Gastroesophageal sphincter (tissue), 3 donors: ENCODE data around the gene BFSP1.

Experiments
- EP300 ChIP-seq: sonication (generic); formaldehyde crosslinking; IDR thresholded peaks from one replicate; pipeline ENCODE4 v1.6.1; 2017; ENCODE audit warnings: antibody characterized with exemption, mild to moderate bottlenecking
- POLR2A ChIP-seq, 2 donors: fragments of 450-650 bp; IDR thresholded peaks; one replicate each; pipeline ENCODE4 v1.6.1; 2017; ENCODE audit warnings: antibody characterized with exemption in 2 of 2, mild to moderate bottlenecking in 2 of 2, moderate library complexity in 1 of 2
- TF ChIP-seq, protein P1 (sequence below), 4 experiments: fragments of 200-600 bp in 2 of 4; fragments of 450-650 bp in 2 of 4; sonication (generic) in 1 of 4; IDR thresholded peaks; one replicate each; pipeline ENCODE4 v1.5.1; 2017 to 2019; ENCODE audit warnings: antibody characterized with exemption in 4 of 4, mild to moderate bottlenecking in 2 of 4, moderate library complexity in 2 of 4

DNA sequence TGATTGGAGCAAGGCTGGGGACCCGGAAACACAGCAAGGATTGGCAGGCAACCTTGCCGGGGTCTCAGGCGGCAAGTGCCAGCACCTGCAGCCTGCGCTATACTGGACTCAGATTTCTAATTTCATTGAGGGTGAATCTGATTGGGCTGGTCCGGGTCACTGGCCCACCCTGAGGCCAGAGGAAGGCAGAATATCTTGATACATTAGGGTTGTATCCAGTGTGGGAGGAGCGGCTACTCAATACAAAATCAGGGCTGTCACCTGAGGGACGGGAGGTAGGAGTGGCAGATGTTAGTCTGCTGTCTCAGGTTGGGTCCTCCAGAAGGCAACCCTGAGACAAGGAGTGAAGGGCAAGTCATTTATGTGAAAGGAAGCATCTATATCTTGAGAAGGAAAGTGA lies 40.7 kb downstream of the BFSP1 start:
- TF ChIP-seq EP300 (no peak), POLR2A (IDR thresholded peaks at IDR 0.05) (no peak)
- TF ChIP-seq, protein P1, sequence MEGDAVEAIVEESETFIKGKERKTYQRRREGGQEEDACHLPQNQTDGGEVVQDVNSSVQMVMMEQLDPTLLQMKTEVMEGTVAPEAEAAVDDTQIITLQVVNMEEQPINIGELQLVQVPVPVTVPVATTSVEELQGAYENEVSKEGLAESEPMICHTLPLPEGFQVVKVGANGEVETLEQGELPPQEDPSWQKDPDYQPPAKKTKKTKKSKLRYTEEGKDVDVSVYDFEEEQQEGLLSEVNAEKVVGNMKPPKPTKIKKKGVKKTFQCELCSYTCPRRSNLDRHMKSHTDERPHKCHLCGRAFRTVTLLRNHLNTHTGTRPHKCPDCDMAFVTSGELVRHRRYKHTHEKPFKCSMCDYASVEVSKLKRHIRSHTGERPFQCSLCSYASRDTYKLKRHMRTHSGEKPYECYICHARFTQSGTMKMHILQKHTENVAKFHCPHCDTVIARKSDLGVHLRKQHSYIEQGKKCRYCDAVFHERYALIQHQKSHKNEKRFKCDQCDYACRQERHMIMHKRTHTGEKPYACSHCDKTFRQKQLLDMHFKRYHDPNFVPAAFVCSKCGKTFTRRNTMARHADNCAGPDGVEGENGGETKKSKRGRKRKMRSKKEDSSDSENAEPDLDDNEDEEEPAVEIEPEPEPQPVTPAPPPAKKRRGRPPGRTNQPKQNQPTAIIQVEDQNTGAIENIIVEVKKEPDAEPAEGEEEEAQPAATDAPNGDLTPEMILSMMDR (IDR thresholded peaks at IDR 0.05): no peak
